Neutrophil (primary cell): Measurements from ENCODE around the gene ZFP1.
A peak's percentile ranks its signal among the peaks of the same experiment; 100 is the strongest.

Source experiments
- H3K27ac ChIP-seq: fragments of 200-600 bp; sonication (generic); 2 replicates; pipeline ENCODE4 v1.5.1; 2016; ENCODE audit warnings: mild to moderate bottlenecking, moderate library complexity
- H3K27me3 ChIP-seq: fragments of 200-600 bp; sonication (generic); 2 replicates; pipeline ENCODE4 v1.6.0; 2016; ENCODE audit warnings: mild to moderate bottlenecking
- H3K36me3 ChIP-seq: fragments of 200-600 bp; sonication (generic); 2 replicates; pipeline ENCODE4 v1.5.1; 2017
- H3K4me1 ChIP-seq, 2 experiments: fragments of 200-600 bp in 1 of 2; sonication (generic) in 1 of 2; 1 replicate in 1 of 2; 2 replicates in 1 of 2; pipeline versions ENCODE4 v1.5.1 to v1.6.1; 2013 to 2016; ENCODE audit warnings: low read depth in 1 of 2, low read length in 1 of 2, mild to moderate bottlenecking in 1 of 2, moderate library complexity in 1 of 2; ENCODE audit not compliant: control insufficient read depth in 1 of 2, insufficient read depth in 1 of 2
- H3K4me3 ChIP-seq, 2 experiments: fragments of 200-600 bp in 1 of 2; sonication (generic) in 1 of 2; 1 replicate in 1 of 2; 2 replicates in 1 of 2; pipeline ENCODE4 v1.5.1; 2013 to 2016; ENCODE audit warnings: low read depth in 1 of 2, low read length in 1 of 2, mild to moderate bottlenecking in 1 of 2, moderate library complexity in 1 of 2
- H3K9me3 ChIP-seq: fragments of 200-600 bp; sonication (generic); 2 replicates; pipeline ENCODE4 v1.5.1; 2016
- TF ChIP-seq, protein P1 (sequence below): fragments of 200-600 bp; sonication (generic); IDR thresholded peaks from 2 replicates; pipeline ENCODE4 v1.5.1; 2016; ENCODE audit warnings: antibody characterized with exemption

The ZFP1 gene

GRCh38 chr16:75102595-75102994 is 45.7 kb upstream of the ZFP1 start:
- Histone ChIP-seq H3K36me3 (no peaks in the 10 kb centered on the region), H3K4me3 (no peak overlapping the region), H3K4me1 (peaks cover 50 to 53% of the 10 kb centered on the region in 2 experiments), H3K27ac (no peak overlapping the region), H3K27me3 (no peaks in the 10 kb centered on the region), H3K9me3 (no peaks in the 10 kb centered on the region)
- TF ChIP-seq, protein P1, sequence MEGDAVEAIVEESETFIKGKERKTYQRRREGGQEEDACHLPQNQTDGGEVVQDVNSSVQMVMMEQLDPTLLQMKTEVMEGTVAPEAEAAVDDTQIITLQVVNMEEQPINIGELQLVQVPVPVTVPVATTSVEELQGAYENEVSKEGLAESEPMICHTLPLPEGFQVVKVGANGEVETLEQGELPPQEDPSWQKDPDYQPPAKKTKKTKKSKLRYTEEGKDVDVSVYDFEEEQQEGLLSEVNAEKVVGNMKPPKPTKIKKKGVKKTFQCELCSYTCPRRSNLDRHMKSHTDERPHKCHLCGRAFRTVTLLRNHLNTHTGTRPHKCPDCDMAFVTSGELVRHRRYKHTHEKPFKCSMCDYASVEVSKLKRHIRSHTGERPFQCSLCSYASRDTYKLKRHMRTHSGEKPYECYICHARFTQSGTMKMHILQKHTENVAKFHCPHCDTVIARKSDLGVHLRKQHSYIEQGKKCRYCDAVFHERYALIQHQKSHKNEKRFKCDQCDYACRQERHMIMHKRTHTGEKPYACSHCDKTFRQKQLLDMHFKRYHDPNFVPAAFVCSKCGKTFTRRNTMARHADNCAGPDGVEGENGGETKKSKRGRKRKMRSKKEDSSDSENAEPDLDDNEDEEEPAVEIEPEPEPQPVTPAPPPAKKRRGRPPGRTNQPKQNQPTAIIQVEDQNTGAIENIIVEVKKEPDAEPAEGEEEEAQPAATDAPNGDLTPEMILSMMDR: no peak

- Histone ChIP-seq H3K27me3 (no peaks in the 10 kb centered on the region), H3K9me3 (no peaks in the 10 kb centered on the region), H3K27ac (peak overlapping the region; percentile 79), H3K4me1 (peaks cover 56 to 59% of the 10 kb centered on the region in 2 experiments), H3K36me3 (no peaks in the 10 kb centered on the region), H3K4me3 (no peak overlapping the region)
- TF ChIP-seq, protein P1: no peak
Observed at GRCh38 chr16:75103994-75104393, 44.3 kb upstream of the ZFP1 start.

GRCh38 chr16:75104836-75105235 is 43.5 kb upstream of the ZFP1 start:
- H3K36me3 ChIP-seq: no peaks in the 10 kb centered on the region
- H3K27ac ChIP-seq: peak overlapping the region; percentile 79
- H3K4me3 ChIP-seq: no peak overlapping the region
- no peaks in the 10 kb centered on the region for H3K9me3 ChIP-seq
- TF ChIP-seq, protein P1: no peak
- peaks cover 56 to 59% of the 10 kb centered on the region in 2 experiments for H3K4me1 ChIP-seq
- no peaks in the 10 kb centered on the region for H3K27me3 ChIP-seq

- no peak overlapping the region for H3K4me3 ChIP-seq
- no peaks in the 10 kb centered on the region for H3K36me3 ChIP-seq
- H3K4me1 ChIP-seq: peaks cover 52 to 59% of the 10 kb centered on the region in 2 experiments
- TF ChIP-seq, protein P1: no peak
- no peaks in the 10 kb centered on the region for H3K27me3 ChIP-seq
- H3K27ac ChIP-seq: peak overlapping the region; percentile 79
- H3K9me3 ChIP-seq: no peaks in the 10 kb centered on the region
Observed at GRCh38 chr16:75105306-75106061, 42.8 kb upstream of the ZFP1 start.

DNA sequence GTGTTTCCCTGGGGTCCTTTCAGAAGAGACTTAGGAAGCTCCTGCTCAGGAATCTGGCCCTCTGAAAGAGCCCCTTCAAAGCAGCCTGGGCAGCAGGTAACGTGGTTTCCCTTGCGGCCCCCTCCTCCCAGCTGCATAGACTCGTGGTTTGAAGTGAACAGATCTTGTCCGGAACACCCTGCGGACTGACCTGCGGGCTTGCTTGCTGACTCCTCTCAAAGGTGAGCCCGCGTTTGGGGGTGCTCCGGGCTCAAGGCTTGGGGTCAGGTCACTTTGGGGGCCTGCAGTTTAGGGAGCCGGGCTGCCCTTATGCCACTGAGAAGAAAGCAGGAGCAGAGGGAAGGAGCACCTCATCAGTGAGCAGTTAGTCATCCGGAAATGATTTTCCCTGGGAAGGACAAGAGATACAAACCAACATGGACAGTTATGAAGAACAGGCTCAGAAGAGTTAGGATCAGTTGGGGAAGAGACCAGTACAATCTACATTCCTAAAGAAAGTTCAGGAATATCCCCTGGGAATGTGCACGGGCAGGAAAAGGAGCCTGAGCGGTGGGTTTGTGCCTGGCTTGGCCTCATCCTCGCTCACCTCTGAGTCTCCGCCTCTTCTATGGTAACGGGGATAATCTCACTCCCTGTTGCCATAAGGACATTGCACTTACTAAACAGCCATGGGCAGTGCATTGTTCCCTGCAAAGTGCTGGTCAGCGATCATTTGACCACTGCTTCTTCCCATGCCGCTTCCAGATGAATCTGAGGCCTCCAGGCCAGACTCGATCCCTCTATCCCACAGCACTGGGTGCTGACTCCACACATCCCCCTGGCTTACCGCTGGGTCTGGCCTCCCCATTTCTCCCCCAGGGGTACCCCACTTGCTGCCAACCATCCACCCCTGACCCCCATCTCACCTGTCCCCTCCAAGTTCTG is 41.7 kb upstream of the ZFP1 start:
- Histone ChIP-seq H3K4me3 (no peak overlapping the region), H3K27me3 (no peaks in the 10 kb centered on the region), H3K9me3 (no peaks in the 10 kb centered on the region), H3K4me1 (peaks cover 61 to 67% of the 10 kb centered on the region in 2 experiments), H3K27ac (peak overlapping the region; percentile 79), H3K36me3 (no peaks in the 10 kb centered on the region)
- TF ChIP-seq, protein P1: no peak
